ENCODE data around the gene SPDYE16.
"Not testable (repeated sequence)": the region's sequence is repeated elsewhere in the genome, so short reads cannot be mapped to it uniquely, and the experiment has no call there.

The SPDYE16 gene

GRCh38 chr7:76549025-76549854, 6.1 kb upstream of the SPDYE16 start:
- DNase-seq (ENCODE audit: low read depth) = peak; percentile 62

GRCh38 chr7:76531643-76532042, 11.5 kb downstream of the SPDYE16 start:
- DNase-seq (ENCODE audit: low read depth) = not testable (repeated sequence)

- not testable (repeated sequence) for DNase-seq (ENCODE audit: low read depth)
These were observed 16.9 kb downstream of the SPDYE16 start for GRCh38 chr7:76526183-76526582.

GRCh38 chr7:76516932-76517331, 26.2 kb downstream of the SPDYE16 start:
- not testable (repeated sequence) for DNase-seq (ENCODE audit: low read depth)

GRCh38 chr7:76515999-76516443, 27.1 kb downstream of the SPDYE16 start:
- no peak for DNase-seq (ENCODE audit: low read depth)

GRCh38 chr7:76514926-76515771, 27.9 kb downstream of the SPDYE16 start:
- no peak for DNase-seq (ENCODE audit: low read depth)

GRCh38 chr7:76513817-76514799, 29.0 kb downstream of the SPDYE16 start:
- no peak for DNase-seq (ENCODE audit: low read depth)

- DNase-seq (ENCODE audit: low read depth) = no peak
These were observed 29.9 kb downstream of the SPDYE16 start for GRCh38 chr7:76512941-76513816.

- DNase-seq (ENCODE audit: low read depth) = not testable (repeated sequence)
These were observed 30.9 kb downstream of the SPDYE16 start for GRCh38 chr7:76511911-76512885.

GRCh38 chr7:76511200-76511910, 31.7 kb downstream of the SPDYE16 start:
- DNase-seq (ENCODE audit: low read depth) = not testable (repeated sequence)

- no peak for DNase-seq (ENCODE audit: low read depth)
These were observed 32.9 kb downstream of the SPDYE16 start, which contains the start of gene UPK3B for GRCh38 chr7:76509931-76510877. Gene UPK3B, plus strand, starts transcription at chr7:76510552. Its CDS starts 101 bp downstream, at chr7:76510653.

- no peak for DNase-seq (ENCODE audit: low read depth)
These were observed 35.2 kb downstream of the SPDYE16 start for GRCh38 chr7:76507723-76508406.

GRCh38 chr7:76506643-76507042, 36.5 kb downstream of the SPDYE16 start:
- DNase-seq (ENCODE audit: low read depth) = not testable (repeated sequence)

- DNase-seq (ENCODE audit: low read depth) = no peak
These were observed 37.0 kb downstream of the SPDYE16 start for GRCh38 chr7:76506081-76506440.

- no peak for DNase-seq (ENCODE audit: low read depth)
These were observed 37.7 kb downstream of the SPDYE16 start for GRCh38 chr7:76505168-76506080.

All from stimulated activated CD8-positive, alpha-beta memory T cell treated with anti-CD3 and anti-CD28 coated beads, Interleukin-15, amount 100 ng/mL, for 1 hour (primary cell).